MM.1S (cell line): ENCODE measurements around the gene ITK.

ENCODE experiments used
- DNase-seq: peaks from one replicate; pipeline ENCODE4 v3.0.0-alpha.2; 2015
- H2AFZ ChIP-seq: fragments of 300-600 bp; sonication (generic); 2 replicates; pipeline ENCODE4 v1.6.0; 2016; ENCODE audit warnings: antibody characterized with exemption, low read length
- H3F3A ChIP-seq: fragments of 300-600 bp; sonication (generic); 2 replicates; pipeline ENCODE4 v1.6.1; 2016; ENCODE audit warnings: mild to moderate bottlenecking, antibody characterized with exemption, low read length, moderate library complexity, mixed read lengths; ENCODE audit not compliant: insufficient read depth
- H3K27ac ChIP-seq: fragments of 300-600 bp; sonication (generic); 2 replicates; pipeline ENCODE4 v1.5.1; 2016; ENCODE audit warnings: mild to moderate bottlenecking, low read length
- H3K27me3 ChIP-seq: fragments of 300-600 bp; sonication (generic); replicated peaks from 2 replicates; pipeline ENCODE4 v1.6.0; 2016; ENCODE audit warnings: low read length; ENCODE audit not compliant: insufficient read depth
- H3K36me3 ChIP-seq: fragments of 300-600 bp; sonication (generic); replicated peaks from 2 replicates; pipeline ENCODE4 v1.6.1; 2016; ENCODE audit warnings: mild to moderate bottlenecking, low read length, mixed read lengths; ENCODE audit not compliant: insufficient read depth
- H3K4me1 ChIP-seq: fragments of 300-600 bp; sonication (generic); 2 replicates; pipeline ENCODE4 v1.6.1; 2016; ENCODE audit warnings: low read length, mixed read lengths
- H3K4me2 ChIP-seq: fragments of 300-600 bp; sonication (generic); 2 replicates; pipeline ENCODE4 v1.6.0; 2016; ENCODE audit warnings: low read depth, low read length
- H3K4me3 ChIP-seq: fragments of 300-600 bp; sonication (generic); 2 replicates; pipeline ENCODE4 v1.5.1; 2016; ENCODE audit warnings: low read length, mixed read lengths
- H3K79me2 ChIP-seq: fragments of 300-600 bp; sonication (generic); 2 replicates; pipeline ENCODE4 v1.6.1; 2016; ENCODE audit warnings: mixed run types, low read length, mixed read lengths
- H3K9ac ChIP-seq: fragments of 300-600 bp; sonication (generic); 2 replicates; pipeline ENCODE4 v1.6.1; 2016; ENCODE audit warnings: low read length, mixed read lengths
- H3K9me2 ChIP-seq: fragments of 300-600 bp; sonication (generic); replicated peaks from 2 replicates; pipeline ENCODE4 v1.6.1; 2016; ENCODE audit warnings: mild to moderate bottlenecking, low read length, mixed read lengths; ENCODE audit not compliant: insufficient read depth
- H3K9me3 ChIP-seq: fragments of 300-600 bp; sonication (generic); replicated peaks from 2 replicates; pipeline ENCODE4 v1.6.1; 2016; ENCODE audit warnings: mild to moderate bottlenecking, low read length, mixed read lengths; ENCODE audit not compliant: insufficient read depth
- H4K20me1 ChIP-seq: fragments of 300-600 bp; sonication (generic); 2 replicates; pipeline ENCODE4 v1.6.1; 2016; ENCODE audit warnings: mild to moderate bottlenecking, low read length, moderate library complexity, mixed read lengths; ENCODE audit not compliant: insufficient read depth
- CTCF ChIP-seq: fragments of 300-600 bp; sonication (generic); IDR thresholded peaks from 2 replicates; pipeline ENCODE4 v1.5.1; 2016; ENCODE audit warnings: antibody characterized with exemption, low read length, mixed read lengths
- EZH2 ChIP-seq: fragments of 300-600 bp; sonication (generic); optimal IDR thresholded peaks from 2 replicates; pipeline ENCODE3; 2017; ENCODE audit warnings: low read depth, mild to moderate bottlenecking, antibody characterized with exemption, low read length, mixed read lengths
- EZH2phosphoT487 ChIP-seq: fragments of 300-600 bp; sonication (generic); IDR thresholded peaks from 2 replicates; pipeline ENCODE4 v1.6.1; 2018; ENCODE audit warnings: antibody characterized with exemption, low read length

The ITK gene

GRCh38 chr5:157252711-157253465 lies 72.2 kb downstream of the ITK start:
- H3K9me2 ChIP-seq, result no peaks in the 10 kb centered on the region
- H3K9ac ChIP-seq, result peak overlapping the region; percentile 11; the same call in 1 of the 2 replicates
- peak overlapping the region; percentile 79 for H3K27ac ChIP-seq
- TF ChIP-seq CTCF (no peak), EZH2 (no peak), EZH2phosphoT487 (no peak)
- H3K4me1 ChIP-seq, result peaks cover 20% of the 10 kb centered on the region
- peak overlapping the region; percentile 51 for H2AFZ ChIP-seq
- no peaks in the 10 kb centered on the region for H4K20me1 ChIP-seq
- H3K27me3 ChIP-seq, result no peaks in the 10 kb centered on the region
- no peaks in the 10 kb centered on the region for H3K9me3 ChIP-seq
- H3K4me2 ChIP-seq, result peak overlapping the region; percentile 53
- no peaks in the 10 kb centered on the region for H3K79me2 ChIP-seq
- H3F3A ChIP-seq, result peaks cover 12% of the 10 kb centered on the region
- H3K4me3 ChIP-seq, result peak overlapping the region; percentile 24; the same call in 1 of the 2 replicates
- no peaks in the 10 kb centered on the region for H3K36me3 ChIP-seq
- peak; percentile 80 for DNase-seq

- TF ChIP-seq CTCF, result peak; percentile 95
- TF ChIP-seq EZH2, result no peak
- peak overlapping the region; percentile 51 for H2AFZ ChIP-seq
- H3K4me1 ChIP-seq, result peaks cover 20% of the 10 kb centered on the region
- no peaks in the 10 kb centered on the region for H3K9me3 ChIP-seq
- peak; percentile 53 for DNase-seq
- H3K36me3 ChIP-seq, result no peaks in the 10 kb centered on the region
- H3K27ac ChIP-seq, result peak overlapping the region; percentile 79
- no peaks in the 10 kb centered on the region for H3K27me3 ChIP-seq
- peak overlapping the region; percentile 24; the same call in 1 of the 2 replicates for H3K4me3 ChIP-seq
- H4K20me1 ChIP-seq, result no peaks in the 10 kb centered on the region
- 0 out of 2 replicates have a peak overlapping the region, but pooled peaks have one; percentile 11 for H3K9ac ChIP-seq
- H3F3A ChIP-seq, result peaks cover 12% of the 10 kb centered on the region
- H3K4me2 ChIP-seq, result peak overlapping the region; percentile 53
- no peaks in the 10 kb centered on the region for H3K79me2 ChIP-seq
- H3K9me2 ChIP-seq, result no peaks in the 10 kb centered on the region
Measured at GRCh38 chr5:157253547-157253946, 72.9 kb downstream of the ITK start.

GRCh38 chr5:157258450-157258849 lies 77.8 kb downstream of the ITK start:
- Histone ChIP-seq H3K36me3 (no peaks in the 10 kb centered on the region), H3F3A (no peaks in the 10 kb centered on the region; the same call in 1 of the 2 replicates), H4K20me1 (no peaks in the 10 kb centered on the region), H3K4me1 (peaks cover 7% of the 10 kb centered on the region), H3K27ac (no peak overlapping the region), H3K79me2 (no peaks in the 10 kb centered on the region), H3K4me2 (no peak overlapping the region), H3K9me3 (no peaks in the 10 kb centered on the region), H3K9me2 (no peaks in the 10 kb centered on the region), H3K4me3 (no peak overlapping the region), H2AFZ (no peak overlapping the region), H3K27me3 (no peaks in the 10 kb centered on the region), H3K9ac (no peak overlapping the region)
- TF ChIP-seq CTCF (no peak), EZH2 (no peak), EZH2phosphoT487 (no peak)
- DNase-seq, result no peak
